ENCODE data around the gene TRIP11. TPM values are rescaled to one million over a fixed set of nuclear protein-coding genes. Genes with fewer than 3 reads are reported as not detected.

TRIP11 gene
- total RNA-seq, 1 donor from 2014 or later, result 68.1 TPM

- H3K9me3 Mint-ChIP-seq, result no peaks in the 10 kb centered on the region
- H3K4me3 Mint-ChIP-seq, result no peak overlapping the region
- TF ChIP-seq CTCF (IDR thresholded peaks at IDR 0.05; ENCODE audit: unreplicated experiment), result no peak
- H3K36me3 Mint-ChIP-seq, result peaks cover 46% of the 10 kb centered on the region
- no peaks in the 10 kb centered on the region for H3K4me1 Mint-ChIP-seq
- no peak for DNase-seq (ENCODE audit: low spot score in 2 of 2, unreplicated experiment in 2 of 2)
- no peaks in the 10 kb centered on the region for H3K27me3 Mint-ChIP-seq (ENCODE audit: low read depth)
- H3K27ac Mint-ChIP-seq, result no peak overlapping the region
Measured at GRCh38 chr14:91985008-91985407, 54.9 kb downstream of the TRIP11 start.

DNA sequence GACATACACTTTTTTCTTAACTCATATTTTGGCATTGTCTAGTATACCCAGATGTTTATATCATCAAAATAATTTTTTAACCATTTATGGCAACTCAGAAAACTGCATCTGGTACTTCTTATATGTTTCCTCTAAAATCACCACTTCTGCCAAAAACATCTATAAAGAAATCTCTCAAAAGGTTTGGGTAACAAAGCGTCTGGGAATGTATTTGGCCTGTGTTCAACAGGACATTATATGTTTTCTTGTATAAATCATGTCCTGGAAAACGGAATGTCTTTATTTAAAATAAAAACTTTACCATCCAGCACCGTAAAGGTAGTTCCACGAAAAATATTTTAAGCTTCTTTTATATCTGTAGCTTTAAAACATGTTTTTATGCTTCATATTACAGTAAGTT, 56.3 kb downstream of the TRIP11 start:
- Mint-ChIP-seq H3K27me3 (ENCODE audit: low read depth) (no peaks in the 10 kb centered on the region), H3K36me3 (peaks cover 46% of the 10 kb centered on the region), H3K27ac (no peak overlapping the region), H3K4me3 (no peak overlapping the region), H3K9me3 (no peaks in the 10 kb centered on the region), H3K4me1 (no peaks in the 10 kb centered on the region)
- DNase-seq (ENCODE audit: low spot score in 2 of 2, unreplicated experiment in 2 of 2), result no peak
- no peak for TF ChIP-seq CTCF (IDR thresholded peaks at IDR 0.05; ENCODE audit: unreplicated experiment)

DNA sequence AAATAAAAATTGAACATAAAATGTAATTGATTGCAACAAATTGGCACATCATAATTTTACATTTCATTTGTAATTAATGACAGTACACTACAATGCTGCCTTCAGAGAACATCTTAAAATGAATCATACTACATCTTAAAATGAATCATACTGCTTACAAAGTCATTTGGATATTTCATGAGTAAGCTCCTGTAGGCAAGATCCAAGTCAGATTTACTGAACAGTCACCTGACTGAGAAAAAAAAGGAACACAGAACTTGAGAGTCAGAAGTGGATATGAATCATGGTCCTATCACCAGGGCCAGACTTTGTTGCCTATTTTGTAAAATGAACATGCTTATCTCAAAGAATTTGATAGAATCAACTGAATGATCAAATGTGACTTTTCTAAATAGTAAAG, 59.7 kb downstream of the TRIP11 start:
- Mint-ChIP-seq H3K4me3 (no peak overlapping the region), H3K36me3 (peaks cover 35% of the 10 kb centered on the region), H3K9me3 (peaks cover 9% of the 10 kb centered on the region), H3K27me3 (ENCODE audit: low read depth) (no peaks in the 10 kb centered on the region), H3K4me1 (no peaks in the 10 kb centered on the region), H3K27ac (peak overlapping the region; percentile 43)
- no peak for TF ChIP-seq CTCF (IDR thresholded peaks at IDR 0.05; ENCODE audit: unreplicated experiment)
- DNase-seq (ENCODE audit: low spot score in 2 of 2, unreplicated experiment in 2 of 2), result no peak

GRCh38 chr14:91977884-91978283, 62.0 kb downstream of the TRIP11 start:
- no peaks in the 10 kb centered on the region for H3K4me1 Mint-ChIP-seq
- peaks cover 9% of the 10 kb centered on the region for H3K9me3 Mint-ChIP-seq
- no peak overlapping the region for H3K4me3 Mint-ChIP-seq
- TF ChIP-seq CTCF (IDR thresholded peaks at IDR 0.05; ENCODE audit: unreplicated experiment), result no peak
- H3K36me3 Mint-ChIP-seq, result peaks cover 29% of the 10 kb centered on the region
- no peak for DNase-seq (ENCODE audit: low spot score in 2 of 2, unreplicated experiment in 2 of 2)
- no peaks in the 10 kb centered on the region for H3K27me3 Mint-ChIP-seq (ENCODE audit: low read depth)
- H3K27ac Mint-ChIP-seq, result no peak overlapping the region

DNA sequence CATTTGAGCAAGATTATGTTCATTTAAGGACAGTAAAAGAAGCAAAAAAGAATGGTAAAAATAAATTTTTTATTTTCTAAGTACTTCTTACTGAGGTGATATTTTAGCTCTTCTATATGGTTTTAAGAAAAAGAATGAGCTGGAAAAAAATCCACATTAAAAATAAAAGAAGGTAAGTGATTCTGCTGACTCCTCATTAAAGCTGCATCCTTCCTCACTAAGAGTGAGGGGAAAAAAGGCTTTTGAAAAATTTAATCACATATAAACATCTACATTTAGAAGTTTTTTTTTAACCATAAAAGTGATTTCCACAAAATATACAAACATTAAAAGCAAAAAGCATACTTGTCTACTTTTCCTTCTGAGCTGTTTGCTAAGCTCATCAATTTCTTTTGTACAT, 64.1 kb downstream of the TRIP11 start:
- H3K36me3 Mint-ChIP-seq, result peaks cover 31% of the 10 kb centered on the region
- DNase-seq (ENCODE audit: low spot score in 2 of 2, unreplicated experiment in 2 of 2), result no peak
- TF ChIP-seq CTCF (IDR thresholded peaks at IDR 0.05; ENCODE audit: unreplicated experiment), result no peak
- H3K9me3 Mint-ChIP-seq, result peaks cover 9% of the 10 kb centered on the region
- no peak overlapping the region for H3K27ac Mint-ChIP-seq
- H3K4me1 Mint-ChIP-seq, result no peaks in the 10 kb centered on the region
- H3K4me3 Mint-ChIP-seq, result no peak overlapping the region
- no peaks in the 10 kb centered on the region for H3K27me3 Mint-ChIP-seq (ENCODE audit: low read depth)

DNA sequence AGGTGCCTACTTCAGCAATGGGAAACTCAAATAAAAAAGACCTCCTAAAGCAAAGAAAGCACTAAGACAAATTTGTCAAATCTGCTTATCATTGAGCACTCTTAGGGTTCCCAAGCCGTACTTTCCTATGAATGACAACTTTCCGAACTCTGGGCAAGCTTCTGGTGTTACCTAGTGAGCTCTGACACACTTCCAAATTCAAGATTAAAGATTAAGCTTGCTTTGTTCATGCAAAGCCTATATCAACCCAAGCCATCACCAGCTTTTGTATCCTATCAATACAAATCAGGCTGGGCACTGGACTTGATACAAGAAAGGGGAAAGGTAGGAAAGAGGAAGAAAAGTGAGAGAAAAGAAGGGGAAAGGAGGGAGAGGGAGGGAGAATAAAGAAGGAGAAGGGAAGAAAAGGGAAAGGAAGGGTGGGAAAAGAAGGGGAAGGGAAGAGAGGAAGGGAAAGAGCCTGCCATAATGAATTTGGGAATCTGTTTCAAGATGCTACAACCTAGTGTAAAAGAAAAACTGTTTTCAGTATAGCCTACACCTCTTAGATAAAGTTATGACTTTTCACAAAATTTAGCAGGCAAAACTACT, 68.6 kb downstream of the TRIP11 start:
- DNase-seq (ENCODE audit: low spot score in 2 of 2, unreplicated experiment in 2 of 2), result no peak
- H3K36me3 Mint-ChIP-seq, result peaks cover 26% of the 10 kb centered on the region
- H3K27ac Mint-ChIP-seq, result no peak overlapping the region
- no peak overlapping the region for H3K4me3 Mint-ChIP-seq
- H3K9me3 Mint-ChIP-seq, result no peaks in the 10 kb centered on the region
- TF ChIP-seq CTCF (IDR thresholded peaks at IDR 0.05; ENCODE audit: unreplicated experiment), result no peak
- no peaks in the 10 kb centered on the region for H3K4me1 Mint-ChIP-seq
- H3K27me3 Mint-ChIP-seq (ENCODE audit: low read depth), result no peaks in the 10 kb centered on the region
